DMS153 (cell line): ENCODE data around the gene DHRSX.
"Not testable (repeated sequence)": the region's sequence is repeated elsewhere in the genome, so short reads cannot be mapped to it uniquely, and the experiment has no call there.

Experiments used
- DNase-seq: peaks from one replicate; lab custom pipeline; 2025; lab: John Stamatoyannopoulos, UW

Gene DHRSX

DNA sequence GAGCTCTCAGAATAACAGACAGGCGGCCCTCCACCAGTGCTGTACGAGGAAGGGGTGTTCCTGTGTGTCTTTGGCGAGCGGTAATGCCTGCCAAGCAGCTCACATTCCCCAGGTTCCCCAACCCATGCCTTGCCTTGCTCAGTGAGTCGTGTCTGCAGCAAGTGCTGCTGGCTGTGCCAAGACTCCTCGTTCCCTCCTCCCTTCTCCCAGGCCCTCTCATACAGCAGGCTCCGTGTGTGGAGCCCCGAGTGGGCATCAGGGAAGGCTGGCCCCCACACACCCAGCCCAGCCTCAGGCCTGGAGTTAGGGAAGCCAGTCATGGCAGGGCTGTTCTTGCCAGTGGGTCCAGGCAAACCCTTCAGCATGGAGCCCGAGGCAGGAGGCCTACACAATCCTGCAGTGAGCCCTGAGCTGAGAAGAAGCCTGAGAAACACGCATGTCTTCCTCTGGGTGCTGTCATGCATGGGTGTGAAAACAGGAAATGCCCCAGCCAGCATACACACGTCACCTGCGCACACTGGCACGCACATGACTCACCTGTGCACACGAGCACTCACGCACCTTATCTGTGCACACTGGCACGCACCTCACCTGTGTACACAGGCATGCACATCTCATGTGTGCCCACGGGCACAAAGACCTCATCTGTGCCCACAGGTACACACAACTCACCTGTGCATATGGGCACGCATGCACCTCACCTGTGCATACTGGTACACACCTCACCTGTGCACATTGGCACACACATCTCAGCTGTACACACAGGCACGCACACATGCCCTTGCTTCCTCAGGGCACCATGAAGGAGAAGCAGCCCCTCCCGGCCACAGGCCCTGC is 238.7 kb downstream of the DHRSX start:
- no peak for DNase-seq

DNA sequence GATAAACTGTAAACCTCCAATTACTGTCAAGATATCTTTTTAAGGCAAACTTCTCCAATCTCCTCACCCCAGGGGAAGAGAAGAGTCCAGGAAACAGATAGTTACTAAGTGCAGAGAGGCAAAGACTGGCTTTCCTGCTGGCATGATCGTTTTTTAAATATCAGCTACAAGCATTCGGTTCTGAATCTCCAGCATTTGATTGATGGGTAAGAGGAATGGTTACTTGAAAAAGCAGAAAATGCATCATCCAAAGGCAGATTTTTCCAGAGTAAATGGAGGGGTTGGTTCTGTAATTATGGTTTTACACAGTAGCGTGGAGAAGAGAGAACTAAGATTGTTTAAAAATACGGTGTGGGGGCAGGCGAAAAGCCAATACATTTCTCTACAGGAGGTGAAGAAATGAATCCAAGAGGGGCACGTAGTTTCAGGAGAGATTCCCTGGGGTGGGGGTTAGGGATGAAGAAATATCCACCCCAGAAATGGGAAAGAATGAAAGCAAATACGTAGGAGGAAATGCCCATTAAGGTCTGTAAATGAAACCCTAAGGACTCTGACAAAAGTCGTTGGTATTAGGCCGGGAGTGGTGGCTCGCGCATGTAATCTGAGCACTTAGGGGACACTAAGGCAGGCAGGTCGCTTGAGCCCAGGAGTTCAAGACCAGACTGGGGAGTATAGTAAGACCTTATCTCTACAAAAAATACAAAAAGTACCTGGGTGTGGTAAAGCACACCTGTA is 248.3 kb downstream of the DHRSX start:
- no peak for DNase-seq

DNA sequence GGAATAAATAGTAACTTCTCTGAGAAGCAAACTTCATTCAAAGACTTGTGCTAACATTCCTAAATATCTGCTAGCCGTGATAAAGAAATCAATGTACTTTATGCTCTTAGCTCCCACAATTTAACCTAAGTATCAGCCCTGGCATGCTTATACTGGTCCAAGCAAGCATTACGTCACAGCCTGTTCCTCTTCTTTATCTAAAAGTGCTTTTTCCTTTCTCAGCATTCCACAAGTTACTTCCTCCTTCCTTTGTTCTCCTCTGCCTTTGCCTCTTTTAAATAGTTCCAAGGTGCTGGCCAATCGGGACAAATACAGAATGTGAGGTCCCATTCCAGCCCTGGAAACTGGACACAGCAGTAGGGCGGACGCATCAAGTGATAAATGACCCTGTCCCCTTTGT is 249.6 kb downstream of the DHRSX start:
- no peak for DNase-seq

DNA sequence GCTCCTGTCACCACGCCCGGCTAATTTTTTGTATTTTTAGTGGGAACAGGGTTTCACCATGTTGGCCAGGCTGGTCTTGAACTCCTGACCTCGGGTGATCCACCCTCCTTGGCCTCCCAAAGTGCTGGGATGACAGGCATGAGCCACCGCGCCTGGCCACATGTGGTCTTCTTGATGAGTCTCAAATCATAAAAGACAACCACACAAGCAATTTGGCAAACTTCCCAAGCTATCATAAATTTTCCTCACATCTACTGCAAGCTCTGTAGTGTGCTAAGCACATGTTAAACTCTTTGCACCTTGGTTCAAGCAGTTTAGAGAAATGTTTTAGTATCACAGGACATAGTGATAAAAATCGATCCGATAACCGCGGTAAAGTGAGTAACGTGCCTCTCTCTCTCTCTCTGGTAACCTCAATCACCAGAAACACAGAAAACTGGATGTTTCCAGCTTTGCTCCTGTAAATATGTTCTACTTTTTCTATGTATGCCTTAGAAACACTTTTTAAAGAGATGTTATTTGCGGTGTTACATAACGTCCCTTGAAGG is 256.8 kb downstream of the DHRSX start:
- no peak for DNase-seq

DNA sequence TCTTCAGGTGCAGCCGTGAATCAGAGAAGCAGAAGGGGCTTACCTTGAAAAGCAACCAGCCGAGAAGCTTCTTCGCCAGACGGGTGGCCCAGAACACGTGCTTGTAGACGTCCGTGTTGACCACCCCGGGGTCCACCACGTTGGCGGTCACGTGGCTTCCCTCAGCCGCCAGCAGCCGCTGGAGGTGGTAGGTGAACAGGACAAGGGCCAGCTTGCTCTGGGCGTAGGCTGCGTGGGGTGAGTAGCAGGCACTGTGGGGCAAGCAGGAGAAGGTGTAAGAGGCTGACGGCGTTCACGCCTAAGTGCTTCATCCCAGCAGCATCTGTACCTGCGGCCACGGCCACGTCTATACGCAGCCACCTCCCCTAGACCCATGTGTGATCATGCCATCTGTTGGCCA is 257.8 kb downstream of the DHRSX start:
- DNase-seq, result no peak

DNA sequence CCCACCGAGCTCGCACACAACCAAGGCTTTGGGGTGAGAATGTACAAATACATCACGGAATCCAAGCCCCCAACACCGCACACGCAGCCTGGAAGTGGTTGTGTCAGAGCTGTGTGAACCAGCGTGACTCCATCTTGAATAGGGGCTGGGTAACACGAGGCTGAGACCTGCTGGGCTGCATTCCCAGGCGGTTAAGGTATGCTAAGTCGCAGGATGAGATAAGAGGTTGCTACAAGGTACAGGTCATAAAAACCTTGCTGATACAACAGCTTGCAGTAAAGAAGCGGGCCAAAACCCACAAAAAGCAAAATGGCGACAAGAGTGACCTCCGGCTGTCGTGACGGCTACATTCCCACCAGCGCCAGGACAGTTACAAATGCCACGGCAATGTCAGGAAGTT is 258.4 kb downstream of the DHRSX start:
- no peak for DNase-seq

DNA sequence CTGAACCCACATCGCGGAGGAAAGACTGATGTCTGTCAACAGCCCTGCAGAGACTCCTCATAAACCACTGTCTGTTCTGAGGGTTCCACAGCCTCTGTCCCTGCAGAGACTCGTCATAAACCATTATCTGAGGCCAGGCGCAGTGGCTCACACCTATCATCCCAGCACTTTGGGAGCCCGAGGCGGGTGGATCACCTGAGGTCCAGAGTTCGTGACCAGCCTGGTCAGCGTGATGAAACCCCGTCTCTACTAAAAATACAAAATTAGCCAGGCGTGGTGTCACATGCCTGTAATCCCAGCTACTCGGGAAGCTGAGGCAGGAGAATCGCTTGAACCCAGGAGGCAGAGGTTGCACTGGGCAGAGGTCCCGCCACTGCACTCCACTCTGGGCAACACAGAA is 259.3 kb downstream of the DHRSX start:
- DNase-seq, result not testable (repeated sequence)

DNA sequence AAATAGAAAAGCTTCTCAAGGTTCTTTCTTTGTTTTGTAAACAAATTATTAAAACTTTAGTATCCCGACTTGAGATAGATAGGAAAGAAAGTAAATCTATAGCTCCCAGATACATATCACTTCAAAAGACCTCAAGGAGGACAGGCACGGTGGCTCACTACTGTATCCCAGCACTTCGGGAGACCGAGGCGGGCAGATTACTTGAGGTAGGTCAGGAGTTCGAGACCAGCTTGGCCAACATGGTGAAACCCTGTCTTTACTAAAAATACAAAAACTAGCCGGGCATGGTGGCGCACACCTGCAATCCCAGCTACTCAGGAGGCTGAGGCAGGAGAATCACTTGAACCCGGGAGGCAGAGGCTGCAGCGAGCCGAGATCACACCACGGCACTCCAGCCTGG is 260.0 kb downstream of the DHRSX start:
- not testable (repeated sequence) for DNase-seq

DNA sequence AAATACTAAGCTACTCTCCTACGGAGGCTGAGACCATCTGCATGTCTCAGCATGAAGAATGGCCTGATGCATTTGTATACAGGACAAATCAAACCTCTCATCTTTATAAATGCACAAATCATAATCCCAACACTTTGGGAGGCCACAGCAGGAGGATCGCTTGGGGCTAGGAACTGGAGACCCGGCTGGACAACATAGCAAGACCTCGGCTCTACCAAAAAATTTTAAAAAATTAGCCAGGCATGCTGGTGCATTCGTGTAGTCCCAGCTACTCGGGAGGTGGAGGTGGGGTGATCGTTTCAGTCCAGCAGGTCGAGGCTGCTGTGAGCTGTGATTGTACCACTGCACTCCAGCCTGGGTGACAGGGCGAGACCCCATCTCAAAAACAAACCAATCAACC is 262.8 kb downstream of the DHRSX start:
- DNase-seq, result no peak

DNA sequence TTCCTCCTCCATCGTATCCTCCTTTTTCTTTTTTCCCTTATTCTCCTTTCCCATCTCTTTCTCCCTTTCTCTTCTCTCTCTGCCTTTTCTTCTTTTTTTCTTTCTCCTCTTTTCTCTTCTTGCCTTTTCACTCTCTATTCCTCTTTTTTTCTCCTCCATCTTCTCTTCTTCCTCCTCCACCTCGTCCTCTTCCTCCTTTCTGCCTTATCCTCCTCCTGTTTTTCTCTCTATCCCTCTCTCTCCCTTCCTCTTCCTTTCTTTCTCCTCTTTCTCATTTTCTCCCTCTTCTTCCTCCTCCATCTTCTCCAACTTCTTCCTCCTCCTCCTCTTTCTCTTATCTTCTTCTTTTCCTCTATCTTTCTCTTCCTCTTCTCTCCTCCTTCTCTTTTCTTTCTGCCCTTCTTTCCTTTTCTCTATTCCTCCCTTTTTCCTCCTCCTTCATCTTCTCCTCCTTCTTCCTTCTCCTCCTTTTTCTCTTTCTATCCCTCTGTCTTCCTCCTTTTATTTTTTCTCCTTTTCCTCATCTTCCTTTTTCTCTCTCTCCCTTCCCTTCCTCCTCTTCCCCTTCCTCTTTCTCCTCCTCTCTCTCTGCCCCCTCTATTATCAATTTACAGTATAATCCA is 269.1 kb downstream of the DHRSX start:
- no peak for DNase-seq

DNA sequence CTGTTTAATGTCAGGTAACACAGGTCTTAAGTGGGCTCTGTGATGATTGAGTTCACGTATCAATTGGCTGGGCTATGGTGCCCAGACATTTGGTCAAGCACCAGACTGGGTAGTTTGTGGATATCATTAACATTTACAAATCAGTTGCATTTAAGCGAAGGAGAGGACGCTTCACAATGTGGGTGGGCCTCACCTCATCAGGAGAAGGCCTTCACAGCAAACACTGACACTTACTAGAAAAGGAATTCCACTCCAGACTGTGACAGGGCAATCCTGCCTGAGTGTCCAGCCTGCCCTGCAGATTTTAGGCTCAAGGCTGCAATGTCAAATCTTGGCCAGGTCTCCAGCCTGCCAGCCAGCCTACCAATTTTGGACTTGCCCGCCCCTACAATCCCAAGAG is 270.3 kb downstream of the DHRSX start:
- no peak for DNase-seq

DNA sequence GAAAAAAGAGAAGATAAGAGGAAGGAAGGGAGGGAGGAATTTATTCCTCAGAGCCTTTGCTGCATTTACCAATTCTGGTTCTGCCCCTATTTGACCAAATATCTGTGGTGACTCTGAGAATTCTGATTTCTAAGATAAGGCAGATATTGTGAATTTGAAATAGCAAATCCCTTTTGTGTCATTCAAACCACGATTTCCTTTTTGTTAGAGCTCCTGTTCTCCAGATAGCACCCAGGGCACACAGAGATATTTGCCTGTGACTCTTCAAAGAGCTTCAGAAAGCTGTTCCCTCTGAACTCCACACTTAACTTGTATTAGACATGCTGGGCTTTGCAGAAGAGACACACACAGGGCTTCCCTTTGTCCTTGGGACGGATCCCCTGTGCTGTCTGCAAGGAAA is 272.2 kb downstream of the DHRSX start:
- no peak for DNase-seq

DNA sequence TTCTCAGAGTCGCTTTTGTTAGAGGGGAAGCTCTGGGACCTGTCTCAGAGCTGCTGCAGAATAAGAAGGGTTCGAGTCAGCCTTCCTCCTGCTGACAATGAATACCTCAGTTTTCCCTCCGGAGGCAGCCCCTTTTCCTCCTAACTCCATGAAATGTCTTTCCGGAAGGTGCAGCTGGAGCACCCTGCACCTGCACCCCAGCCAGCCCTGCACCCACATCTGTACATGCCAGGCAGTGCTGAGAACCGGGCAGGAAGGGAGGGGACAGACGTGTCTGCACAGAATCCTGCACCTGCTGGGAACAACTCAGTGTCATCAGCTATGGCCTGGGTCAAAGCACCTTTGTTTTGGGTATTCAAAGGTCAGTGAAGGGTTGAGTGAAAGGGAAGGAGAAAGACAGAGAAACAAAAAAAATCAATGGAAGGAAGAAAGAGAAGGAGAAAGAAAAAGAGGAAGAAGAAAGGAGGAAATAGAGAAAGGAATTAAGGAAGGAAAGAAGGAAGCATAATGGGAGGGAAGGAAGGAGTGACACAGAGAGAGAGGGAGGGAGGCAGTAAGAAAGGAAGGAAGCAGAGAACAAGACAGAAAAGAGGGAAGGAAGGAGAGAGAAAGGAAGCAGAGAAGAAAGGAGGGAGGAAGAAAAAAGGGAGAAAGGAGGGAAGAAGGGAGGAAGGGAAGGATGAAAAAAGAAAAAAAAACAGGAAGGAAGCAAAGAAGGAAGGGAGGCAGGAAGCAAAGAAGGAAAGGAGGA is 273.7 kb downstream of the DHRSX start:
- DNase-seq, result no peak

DNA sequence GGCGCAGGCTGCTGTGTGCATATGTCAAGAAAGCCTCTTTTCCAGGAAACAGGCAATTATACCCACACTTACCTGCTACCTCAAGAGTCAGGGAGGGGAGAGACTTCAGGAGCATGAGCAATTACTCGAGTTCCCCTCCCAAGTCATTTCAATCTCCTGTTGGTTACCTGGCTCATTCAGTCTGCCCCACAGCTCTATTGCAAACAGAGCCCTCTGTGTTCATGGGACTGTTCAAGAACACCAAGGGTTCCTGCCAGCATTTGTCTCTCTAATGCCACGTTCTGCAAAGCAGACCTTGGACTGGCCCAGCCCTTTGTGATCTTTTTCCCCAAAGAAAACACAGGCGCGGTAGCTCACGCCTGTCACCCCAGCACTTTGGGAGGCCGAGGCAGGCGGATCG is 274.6 kb downstream of the DHRSX start:
- no peak for DNase-seq

DNA sequence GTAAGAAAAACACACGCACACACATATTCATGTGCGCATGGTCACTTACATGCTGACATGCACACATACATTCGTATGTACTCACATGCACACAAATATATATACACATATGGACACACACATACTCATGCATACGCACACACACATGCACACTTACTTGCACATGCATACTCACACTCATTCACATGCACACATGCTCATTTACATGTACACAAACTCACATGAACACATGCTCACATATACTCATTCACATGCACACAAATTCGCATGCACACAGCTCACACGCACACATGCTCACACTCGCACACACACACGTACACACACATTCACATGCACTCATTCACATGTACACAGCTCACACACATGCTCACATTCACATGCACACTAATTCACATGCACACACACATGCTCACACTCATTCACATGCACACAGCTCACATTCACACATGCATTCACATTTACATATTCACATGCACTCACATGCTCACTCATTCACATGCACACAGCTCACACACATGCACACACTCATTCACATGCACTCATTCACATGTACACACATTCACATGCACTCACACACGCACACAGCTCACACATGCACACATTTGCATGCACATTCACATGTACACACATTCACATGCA is 276.1 kb downstream of the DHRSX start:
- DNase-seq, result no peak

DNA sequence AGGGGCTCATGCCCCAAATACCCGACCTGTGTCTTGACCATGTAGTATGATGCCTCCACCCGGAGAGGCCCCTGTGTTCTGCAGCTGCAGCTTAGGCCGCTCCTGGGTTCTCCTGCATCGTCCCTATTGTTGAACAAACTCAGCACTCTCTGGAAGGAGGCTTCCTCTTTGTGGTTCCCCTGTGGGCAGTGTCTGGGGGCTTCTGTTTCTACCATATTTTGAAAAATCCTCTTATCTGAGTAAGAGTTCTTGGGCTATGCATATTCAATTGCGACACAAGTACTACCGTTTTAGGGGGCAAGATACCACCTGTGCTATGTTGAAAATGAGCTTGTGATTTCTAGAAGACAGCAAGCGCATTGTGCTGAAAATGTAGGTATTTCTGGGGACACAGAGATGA is 276.6 kb downstream of the DHRSX start:
- no peak for DNase-seq

DNA sequence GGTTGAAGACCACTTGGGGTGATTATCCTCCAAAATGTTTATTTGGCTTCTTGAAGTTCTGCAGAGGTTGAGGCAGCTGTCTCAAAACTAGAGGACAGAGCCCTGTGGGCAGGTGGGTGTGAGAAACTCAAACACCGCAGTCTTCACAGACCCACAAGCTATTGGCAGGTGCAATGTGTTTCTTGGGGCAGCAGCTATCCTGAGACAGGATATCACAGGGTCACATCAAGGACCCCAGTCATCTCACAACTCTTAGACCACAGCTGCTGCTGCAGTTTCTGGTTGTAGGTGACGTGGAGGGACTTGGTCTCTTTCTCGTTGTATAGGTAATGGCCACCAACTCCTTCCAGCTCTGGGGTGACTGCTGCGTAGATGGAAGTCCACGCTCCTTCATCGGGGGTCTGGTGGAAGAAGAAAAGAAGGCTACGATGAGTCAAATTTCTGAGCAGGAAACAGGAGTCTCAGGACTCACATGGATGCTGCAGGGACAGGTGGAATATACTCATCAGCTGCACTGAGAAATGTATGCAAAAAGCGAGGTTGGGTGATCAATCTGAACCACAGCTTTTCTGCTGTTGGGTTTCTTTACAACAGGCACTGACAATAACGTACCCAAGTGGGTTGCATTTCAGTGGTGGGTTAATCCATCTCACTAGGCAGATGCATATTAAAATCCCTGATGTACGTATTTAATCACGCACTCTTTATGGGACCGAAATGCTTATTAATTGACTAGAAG is 279.8 kb downstream of the DHRSX start:
- no peak for DNase-seq

DNA sequence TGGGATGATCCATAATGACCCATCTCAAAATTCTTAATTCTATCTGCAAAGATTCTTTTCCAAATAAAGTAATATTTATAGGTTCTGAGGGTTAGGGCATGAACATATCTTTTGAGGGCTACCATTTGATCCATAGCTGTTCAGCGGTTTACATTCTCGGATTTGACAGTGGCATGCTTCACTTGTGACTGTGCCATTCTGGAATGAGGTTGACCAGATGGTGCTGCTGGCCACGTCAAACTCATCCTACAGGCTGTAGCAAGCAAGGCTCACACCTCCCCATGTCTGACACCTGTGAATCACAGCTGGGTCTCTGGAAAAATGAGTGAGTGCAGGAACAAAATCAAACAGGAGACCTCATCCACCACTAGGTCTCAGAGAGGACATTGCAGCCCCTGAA is 280.5 kb downstream of the DHRSX start:
- DNase-seq, result no peak

DNA sequence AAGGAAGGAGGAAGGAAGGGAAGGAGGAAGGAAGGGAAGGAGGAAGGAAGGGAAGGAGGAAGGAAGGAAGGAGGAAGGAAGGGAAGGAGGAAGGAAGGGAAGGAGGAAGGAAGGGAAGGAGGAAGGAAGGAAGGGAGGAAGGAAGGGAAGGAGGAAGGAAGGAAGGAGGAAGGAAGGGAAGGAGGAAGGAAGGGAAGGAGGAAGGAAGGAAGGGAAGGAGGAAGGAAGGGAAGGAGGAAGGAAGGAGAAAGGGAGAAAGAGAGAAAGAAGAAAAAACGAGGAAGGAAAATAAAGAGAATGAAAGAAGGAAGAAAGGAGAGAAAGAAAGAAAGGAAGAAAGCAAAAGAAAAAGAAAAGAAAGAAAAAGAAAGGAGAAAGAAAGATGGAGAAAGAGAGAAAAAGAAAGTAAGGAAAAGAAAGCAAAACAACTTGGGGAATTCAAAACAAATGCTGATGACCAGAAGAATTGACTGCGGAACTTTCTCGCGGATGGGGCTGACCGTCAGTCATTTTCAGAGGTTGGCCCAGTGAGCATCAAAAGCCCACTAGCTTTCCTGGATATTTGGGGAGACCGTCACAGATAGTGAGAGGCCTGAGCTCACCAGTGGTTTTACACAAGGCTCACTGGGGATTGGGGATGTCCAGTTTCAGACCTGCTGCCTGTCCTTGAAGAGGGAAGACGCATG is 286.5 kb downstream of the DHRSX start:
- not testable (repeated sequence) for DNase-seq

DNA sequence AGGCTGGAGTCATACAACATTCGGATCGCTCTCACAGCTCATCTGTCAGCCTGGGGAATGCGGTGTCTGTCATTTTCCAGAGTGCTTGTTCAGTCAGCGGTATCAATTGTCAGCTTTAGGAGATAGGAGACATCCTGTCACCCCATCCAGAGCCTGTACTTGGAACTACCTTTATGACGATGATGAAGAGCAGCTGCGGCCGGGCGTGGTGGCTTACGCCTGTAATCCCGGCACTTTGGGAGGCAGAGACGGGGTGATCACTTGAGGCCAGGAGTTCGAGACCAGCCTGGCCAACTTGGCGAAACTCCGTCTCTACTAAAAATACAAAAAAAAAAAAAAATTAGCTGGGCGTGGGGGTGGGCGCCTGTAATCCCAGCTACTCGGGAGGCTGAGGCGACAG is 289.1 kb downstream of the DHRSX start:
- DNase-seq, result not testable (repeated sequence)
